ENCODE measurements around the gene ZNF451. TPM values are rescaled to one million over a fixed set of nuclear protein-coding genes. Genes with fewer than 3 reads are reported as not detected.

The ZNF451 gene
- total RNA-seq, 1 donor from 2014 or later = 21.5 TPM

DNA sequence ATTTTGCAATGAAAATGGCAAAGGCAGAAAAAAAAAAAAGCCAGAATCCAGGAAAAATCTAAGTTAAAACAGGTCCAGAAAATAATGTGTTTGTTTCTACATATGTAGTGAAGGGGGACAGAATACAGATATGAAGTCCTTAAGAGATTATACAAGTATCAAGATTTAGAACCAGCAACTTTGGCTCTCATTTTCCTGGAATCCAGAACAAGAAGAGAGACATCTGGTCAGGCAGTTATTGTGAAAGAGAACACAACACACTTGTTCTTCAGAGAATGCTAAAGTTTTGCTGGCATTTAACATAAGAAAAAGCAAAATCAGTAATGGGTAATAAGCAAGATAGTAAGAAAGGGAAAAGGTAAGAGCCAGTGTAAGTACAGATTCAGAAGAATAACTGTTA lies 103.2 kb downstream of the ZNF451 start:
- Histone ChIP-seq H3K9me3 (no peaks in the 10 kb centered on the region), H3K27ac (peak overlapping the region; percentile 27 to 52), H3K4me1 (no peaks in the 10 kb centered on the region), H3K36me3 (peaks cover 21 to 28% of the 10 kb centered on the region in 2 donors), H3K27me3 (no peaks in the 10 kb centered on the region), H3K4me3 (no peak overlapping the region)
- no peak for DNase-seq (ENCODE audit: low spot score in 2 of 2)
- TF ChIP-seq CTCF (IDR thresholded peaks at IDR 0.05) = no peak
- intact Hi-C loops (cut with DNase I) = loop anchor here (5.0 kb wide), 1 partner anchor 124 kb away; the partner anchor contains the start of gene PRIM2

GRCh38 chr6:57195457-57195856 lies 105.5 kb downstream of the ZNF451 start:
- H3K36me3 ChIP-seq = peaks cover 13 to 24% of the 10 kb centered on the region in 2 donors
- no peaks in the 10 kb centered on the region for H3K9me3 ChIP-seq
- no peak for TF ChIP-seq CTCF (IDR thresholded peaks at IDR 0.05)
- H3K27ac ChIP-seq = no peak overlapping the region
- no peak overlapping the region for H3K4me3 ChIP-seq
- no peak for DNase-seq (ENCODE audit: low spot score in 2 of 2)
- intact Hi-C loops (cut with DNase I) = no loop called here
- H3K4me1 ChIP-seq = no peaks in the 10 kb centered on the region
- H3K27me3 ChIP-seq = no peaks in the 10 kb centered on the region

- intact Hi-C loops (cut with DNase I) = no loop called here
- Histone ChIP-seq H3K27me3 (no peaks in the 10 kb centered on the region), H3K9me3 (no peaks in the 10 kb centered on the region), H3K4me1 (no peaks in the 10 kb centered on the region), H3K4me3 (no peak overlapping the region), H3K36me3 (peaks cover 0 to 5% of the 10 kb centered on the region in 2 donors), H3K27ac (peak overlapping the region in 1 of 2 donors; percentile 17)
- no peak for DNase-seq (ENCODE audit: low spot score in 2 of 2)
- no peak for TF ChIP-seq CTCF (IDR thresholded peaks at IDR 0.05)
Measured at GRCh38 chr6:57198926-57199636, 109.1 kb downstream of the ZNF451 start.

- Histone ChIP-seq H3K4me3 (no peak overlapping the region), H3K36me3 (peaks cover 0 to 5% of the 10 kb centered on the region in 2 donors), H3K27me3 (no peaks in the 10 kb centered on the region), H3K9me3 (no peaks in the 10 kb centered on the region), H3K27ac (no peak overlapping the region), H3K4me1 (no peaks in the 10 kb centered on the region)
- no peak for DNase-seq (ENCODE audit: low spot score in 2 of 2)
- intact Hi-C loops (cut with DNase I) = no loop called here
- no peak for TF ChIP-seq CTCF (IDR thresholded peaks at IDR 0.05)
Measured at GRCh38 chr6:57201718-57202117, 111.7 kb downstream of the ZNF451 start.

- no peaks in the 10 kb centered on the region for H3K9me3 ChIP-seq
- H3K36me3 ChIP-seq = no peaks in the 10 kb centered on the region
- TF ChIP-seq CTCF (IDR thresholded peaks at IDR 0.05) = no peak
- intact Hi-C loops (cut with DNase I) = no loop called here
- no peak overlapping the region for H3K4me3 ChIP-seq
- no peaks in the 10 kb centered on the region for H3K27me3 ChIP-seq
- peaks cover 0 to 4% of the 10 kb centered on the region in 2 donors for H3K4me1 ChIP-seq
- H3K27ac ChIP-seq = no peak overlapping the region
- DNase-seq (ENCODE audit: low spot score in 2 of 2) = no peak
Measured at GRCh38 chr6:57205550-57206328, 115.8 kb downstream of the ZNF451 start.
